HG02588 (cell line): Measurements from ENCODE around the gene PBX3.
"Not testable (repeated sequence)": the region's sequence is repeated elsewhere in the genome, so short reads cannot be mapped to it uniquely, and the experiment has no call there.

Experiments used
- ATAC-seq: cut with Tn5 transposase; IDR thresholded peaks from one replicate; pipeline ENCODE4 v1.9.1; 2021; ENCODE audit warnings: mild to moderate bottlenecking, moderate library complexity; ENCODE audit not compliant: unreplicated experiment

The PBX3 gene

DNA sequence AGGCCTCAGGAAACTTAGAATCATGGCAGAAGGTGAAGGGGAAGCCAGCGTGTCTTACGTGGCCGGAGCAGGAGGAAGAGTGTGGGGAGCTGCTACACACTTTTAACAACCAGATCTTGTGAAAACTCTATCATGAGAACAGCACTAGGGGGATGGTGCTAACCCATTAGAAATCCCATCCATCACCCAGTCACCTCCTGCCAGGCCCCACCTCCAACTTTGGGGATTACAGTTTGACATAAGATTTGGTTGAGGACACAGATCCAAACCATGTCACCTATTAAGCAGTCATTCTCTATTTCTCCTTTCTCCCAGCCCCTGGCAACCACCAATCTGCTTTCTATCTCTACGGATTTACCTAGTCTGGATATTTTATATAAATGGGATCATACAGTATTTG lies 26.9 kb downstream of the PBX3 start:
- no peak for ATAC-seq

DNA sequence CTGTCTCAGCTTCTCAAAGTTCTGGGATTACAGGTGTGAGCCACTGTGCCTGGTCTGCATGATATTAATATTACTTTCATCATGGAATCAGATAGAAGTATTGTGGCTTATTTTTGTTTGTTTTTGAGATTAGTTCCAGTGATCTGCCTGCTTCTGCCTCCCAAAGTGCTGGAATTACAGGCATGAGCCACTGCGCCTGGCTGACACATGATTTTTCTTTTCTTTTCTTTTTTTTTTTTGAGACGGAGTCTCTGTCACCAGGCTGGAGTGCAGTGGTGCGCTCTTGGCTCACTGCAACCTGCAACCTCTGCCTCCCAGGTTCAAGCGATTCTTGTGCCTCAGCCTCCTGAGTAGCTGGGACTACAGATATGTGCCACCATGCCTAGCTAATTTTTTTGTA lies 29.6 kb downstream of the PBX3 start:
- not testable (repeated sequence) for ATAC-seq

GRCh38 chr9:125778538-125779219 lies 31.5 kb downstream of the PBX3 start:
- ATAC-seq, result not testable (repeated sequence)

- not testable (repeated sequence) for ATAC-seq
Measured at GRCh38 chr9:125779220-125779565, 32.0 kb downstream of the PBX3 start.

GRCh38 chr9:125782718-125783117 lies 35.5 kb downstream of the PBX3 start:
- no peak for ATAC-seq

DNA sequence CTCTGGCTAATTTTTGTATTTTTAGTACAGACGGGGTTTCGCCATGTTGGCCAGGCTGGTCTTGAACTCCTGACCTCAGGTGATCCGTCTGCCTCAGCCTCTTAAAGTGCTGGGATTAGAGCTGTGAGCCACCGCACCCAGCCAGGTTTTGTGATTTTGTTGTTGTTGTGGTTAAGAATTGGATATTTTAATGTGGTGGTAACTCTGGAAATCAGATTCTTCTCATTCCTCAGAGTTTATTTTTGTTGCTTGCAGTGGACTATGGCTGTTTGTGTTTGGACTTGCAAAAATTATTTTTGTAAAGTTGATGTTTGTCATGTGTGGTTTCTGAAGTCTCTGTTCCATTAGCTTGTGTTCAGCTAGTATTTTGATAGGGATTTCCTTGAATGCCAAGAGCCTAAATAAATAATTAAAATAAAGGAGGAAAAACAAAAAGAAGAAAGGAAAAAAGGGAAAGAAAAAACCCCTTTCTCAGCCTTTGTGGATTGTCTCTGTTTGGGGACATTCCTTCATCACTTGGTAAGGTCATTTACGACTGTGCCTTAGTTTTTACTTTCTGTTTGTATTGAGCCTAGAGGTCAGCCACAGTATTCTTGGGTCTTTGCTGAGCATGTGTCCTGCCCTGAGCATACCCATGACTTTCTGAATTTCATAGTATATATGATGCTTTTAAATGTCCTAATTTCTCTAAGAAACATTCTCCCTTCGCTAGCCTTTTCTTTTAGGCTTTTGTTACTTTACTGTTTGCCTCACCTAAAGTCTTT lies 37.3 kb downstream of the PBX3 start:
- no peak for ATAC-seq

DNA sequence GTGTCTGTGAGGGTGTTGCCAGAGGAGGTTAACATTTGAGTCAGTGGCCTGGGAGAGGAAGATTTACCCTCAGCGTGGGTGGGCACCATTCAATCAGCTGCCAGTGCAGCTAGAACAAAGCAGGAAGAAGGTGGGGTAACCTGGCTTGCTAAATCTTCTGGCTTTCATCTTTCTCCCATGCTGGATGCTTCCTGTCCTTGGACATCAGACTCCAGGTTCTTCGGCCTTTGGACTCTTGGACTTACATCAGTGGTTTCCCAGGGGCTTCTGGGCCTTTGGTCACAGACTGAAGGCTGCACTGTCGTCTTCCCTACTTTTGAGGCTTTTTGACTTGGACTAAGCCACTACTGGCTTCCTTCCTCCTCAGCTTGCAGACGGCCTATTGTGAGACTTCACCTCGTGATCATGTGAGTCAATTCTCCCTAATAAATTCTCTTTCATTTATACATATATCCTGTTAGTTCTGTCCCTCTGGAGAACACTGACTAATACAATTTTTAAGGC lies 38.1 kb downstream of the PBX3 start:
- ATAC-seq, result no peak

DNA sequence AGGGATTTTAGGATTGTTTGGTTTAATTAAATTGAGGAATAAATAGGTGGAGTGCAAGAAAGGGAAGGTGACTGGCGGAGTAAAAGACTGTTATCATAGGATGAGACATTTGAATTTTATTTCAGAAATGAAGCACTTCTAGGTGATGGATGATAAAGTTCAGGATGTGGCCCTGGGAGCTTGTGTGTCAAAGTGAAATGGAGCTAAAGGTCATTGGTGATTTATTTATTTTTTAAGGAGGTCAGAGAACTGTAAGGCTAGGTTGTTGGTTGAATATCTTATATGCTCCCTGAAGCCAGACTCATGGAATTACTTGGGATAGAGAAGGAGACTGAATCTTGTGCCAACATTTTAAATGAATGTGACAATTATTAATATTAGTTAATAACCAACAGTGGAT lies 40.5 kb downstream of the PBX3 start:
- no peak for ATAC-seq

- ATAC-seq, result no peak
Measured at GRCh38 chr9:125789196-125789595, 42.0 kb downstream of the PBX3 start.

DNA sequence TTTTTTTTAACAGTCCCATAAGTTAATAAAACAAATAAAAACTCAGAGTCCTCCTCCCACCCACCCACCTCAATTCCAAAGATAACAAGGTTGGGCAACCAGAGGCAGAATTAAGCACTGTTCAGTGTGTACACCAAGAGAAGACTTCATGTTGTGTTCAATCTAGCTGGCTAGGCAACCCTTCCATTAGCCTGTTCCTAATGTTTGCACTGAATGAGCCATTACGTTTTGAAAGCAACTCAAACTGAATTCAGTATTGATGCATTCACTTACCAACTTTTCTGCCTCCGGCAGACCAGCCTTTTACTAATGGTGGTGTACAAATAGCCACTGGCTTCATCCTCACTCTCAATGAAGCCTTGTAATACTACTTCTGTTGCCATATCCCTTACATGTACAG lies 47.5 kb downstream of the PBX3 start:
- no peak for ATAC-seq

DNA sequence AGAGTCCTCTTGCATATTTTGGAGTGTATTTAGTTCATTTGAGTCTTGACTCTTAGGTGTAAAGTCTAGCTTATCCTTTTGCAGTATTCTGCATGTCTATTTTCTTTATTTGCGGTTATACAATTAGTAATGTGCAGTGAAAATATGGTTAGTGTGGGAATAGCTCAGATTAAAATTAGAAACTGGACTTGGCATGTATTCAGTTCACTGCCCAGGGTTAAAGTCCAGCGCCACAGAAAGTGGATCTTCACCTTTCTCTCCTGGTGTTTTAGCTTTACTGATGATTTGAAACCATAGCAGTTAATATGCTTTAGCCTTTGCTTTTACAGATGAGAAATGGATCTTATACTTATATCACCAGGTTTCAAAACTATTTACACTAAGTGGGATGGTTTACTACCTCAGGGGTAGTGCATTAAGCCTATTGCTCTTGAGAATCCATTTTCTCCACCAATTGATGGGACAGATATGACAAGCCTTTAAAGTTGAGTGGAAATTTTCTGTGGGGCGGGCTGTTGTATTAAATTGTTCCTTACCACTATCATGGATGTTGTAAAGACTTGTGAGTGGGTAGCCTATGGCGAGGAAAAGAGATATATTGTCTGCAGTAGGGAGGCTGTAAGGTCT lies 48.9 kb downstream of the PBX3 start:
- no peak for ATAC-seq

GRCh38 chr9:125797930-125798329 lies 50.8 kb downstream of the PBX3 start:
- ATAC-seq, result no peak

DNA sequence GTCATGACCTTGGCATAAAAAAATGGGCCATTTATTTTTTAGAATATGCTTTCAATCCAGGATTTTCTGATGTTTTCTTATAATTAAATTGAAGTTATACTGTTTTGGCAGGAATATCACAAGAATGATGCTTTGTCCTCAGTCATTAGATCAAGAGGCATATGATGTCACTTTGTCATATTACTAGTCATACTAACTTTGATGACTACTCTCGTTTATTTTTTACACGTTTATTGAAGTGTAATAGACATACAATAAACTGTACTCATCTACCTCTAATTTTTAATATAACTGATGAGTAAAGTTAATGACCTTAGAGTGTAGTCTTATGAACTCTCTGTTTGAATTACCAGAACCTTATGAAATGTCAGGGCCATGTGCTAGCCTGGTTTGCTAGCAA lies 56.4 kb downstream of the PBX3 start:
- no peak for ATAC-seq

DNA sequence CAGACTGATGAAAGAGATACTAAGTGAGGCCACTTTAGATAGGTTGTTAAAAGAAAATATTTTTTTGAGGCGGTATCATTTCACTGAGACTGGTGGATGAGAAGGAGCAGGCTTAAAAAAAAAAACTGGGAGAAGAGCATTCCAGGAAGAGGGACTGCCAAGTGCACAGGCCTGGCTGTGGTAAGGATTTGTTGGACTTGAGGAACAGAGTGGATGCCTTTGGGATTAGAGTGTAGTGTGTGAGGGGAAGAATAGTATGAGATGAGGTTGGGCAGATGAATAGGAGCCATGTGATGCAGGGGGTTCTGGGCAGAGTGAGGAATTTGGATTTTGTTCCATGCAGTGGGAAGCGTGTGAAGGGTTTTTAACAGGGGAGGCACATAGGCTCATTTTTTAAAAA lies 57.9 kb downstream of the PBX3 start:
- ATAC-seq, result no peak

DNA sequence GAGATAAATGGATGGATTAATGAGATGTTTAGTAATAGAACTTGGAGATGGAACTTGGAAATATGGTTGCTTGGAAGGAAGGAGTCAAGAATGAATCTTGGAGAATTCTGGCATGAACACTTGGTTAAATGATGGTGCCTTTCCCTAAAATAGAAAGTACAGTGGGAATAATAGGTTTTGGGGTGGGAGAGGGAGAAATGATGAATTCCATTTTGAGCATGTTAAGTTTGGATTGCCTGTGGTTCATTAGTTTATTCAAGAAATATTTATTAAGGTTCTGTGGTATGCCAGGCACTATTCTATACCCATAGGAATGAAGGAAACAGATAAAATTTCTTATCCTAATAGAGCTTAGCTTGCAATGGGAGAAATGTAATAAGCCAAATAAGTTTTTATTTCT lies 58.4 kb downstream of the PBX3 start:
- ATAC-seq, result no peak

DNA sequence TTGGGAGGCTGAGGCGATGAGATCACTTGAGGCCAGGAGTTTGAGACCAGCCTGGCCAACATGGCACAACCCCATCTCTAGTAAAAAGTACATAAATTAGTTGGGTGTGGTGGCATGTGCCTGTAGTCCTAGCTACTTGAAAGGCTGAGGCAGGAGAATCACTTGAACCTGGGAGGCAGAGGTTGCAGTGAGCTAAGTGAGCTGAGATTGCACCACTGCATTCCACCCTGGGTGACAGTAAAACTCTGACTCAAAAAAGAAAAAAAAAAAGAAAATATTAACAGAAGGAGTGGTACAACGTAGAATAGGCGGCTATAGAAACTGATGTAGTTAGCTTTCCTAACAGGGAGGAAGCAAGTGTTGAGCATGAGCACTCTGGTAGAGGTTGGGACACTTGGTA lies 59.9 kb downstream of the PBX3 start:
- ATAC-seq, result no peak

DNA sequence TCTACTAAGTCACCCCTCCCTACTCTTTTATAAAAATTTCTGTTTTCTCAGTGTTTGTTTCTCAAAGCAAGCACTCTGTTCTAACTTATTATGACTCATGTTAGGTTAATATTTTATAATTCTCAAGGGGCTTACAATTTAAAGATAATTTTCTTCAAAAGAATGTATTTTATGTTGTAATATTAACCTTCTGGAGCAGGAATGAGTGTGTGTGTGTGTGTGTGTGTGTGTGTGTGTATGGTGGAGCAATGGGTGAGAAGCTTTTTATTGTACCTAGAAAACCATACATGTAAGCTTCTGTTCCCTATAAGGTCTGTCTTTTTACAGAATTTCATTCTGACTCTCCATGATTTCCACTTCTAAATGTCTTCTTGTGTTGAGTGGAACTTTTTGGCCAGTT lies 63.0 kb downstream of the PBX3 start:
- no peak for ATAC-seq

DNA sequence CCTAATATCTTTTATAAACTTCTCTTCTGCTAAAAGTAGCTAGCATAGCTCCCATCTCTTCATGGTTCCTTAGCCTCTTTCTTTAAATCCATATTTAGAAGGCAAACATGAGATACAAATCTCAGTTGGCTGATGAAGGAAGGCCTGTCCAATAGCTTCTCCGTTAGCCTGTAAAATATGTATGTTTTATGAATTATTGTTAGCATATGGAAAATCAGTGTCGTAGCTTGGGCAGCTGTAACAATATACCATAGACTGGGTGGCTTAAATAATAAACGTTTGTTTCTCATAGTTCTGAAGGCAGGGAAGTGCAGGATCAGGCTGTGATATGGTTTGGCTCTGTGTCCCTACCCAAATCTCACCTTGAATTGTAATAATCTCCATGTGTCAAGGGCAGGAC lies 63.8 kb downstream of the PBX3 start:
- ATAC-seq, result no peak

DNA sequence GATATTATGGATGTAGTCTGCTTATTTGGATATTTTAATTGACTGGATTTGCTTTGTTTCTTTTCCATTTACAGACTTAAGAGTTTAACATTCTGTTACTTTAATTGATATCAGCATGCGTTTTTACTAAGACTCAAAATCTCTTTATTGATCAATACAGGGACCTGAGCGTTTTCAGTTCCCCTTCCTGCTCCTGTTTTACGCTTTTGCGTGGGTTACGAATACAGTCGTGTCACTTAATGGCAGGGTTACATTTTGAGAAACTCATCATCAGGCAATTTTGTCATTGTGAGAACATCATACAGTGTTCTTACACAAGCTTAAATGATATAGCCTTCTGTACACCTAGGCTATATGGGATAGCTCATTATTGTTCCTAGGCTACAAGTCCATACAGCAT lies 65.2 kb downstream of the PBX3 start:
- no peak for ATAC-seq

DNA sequence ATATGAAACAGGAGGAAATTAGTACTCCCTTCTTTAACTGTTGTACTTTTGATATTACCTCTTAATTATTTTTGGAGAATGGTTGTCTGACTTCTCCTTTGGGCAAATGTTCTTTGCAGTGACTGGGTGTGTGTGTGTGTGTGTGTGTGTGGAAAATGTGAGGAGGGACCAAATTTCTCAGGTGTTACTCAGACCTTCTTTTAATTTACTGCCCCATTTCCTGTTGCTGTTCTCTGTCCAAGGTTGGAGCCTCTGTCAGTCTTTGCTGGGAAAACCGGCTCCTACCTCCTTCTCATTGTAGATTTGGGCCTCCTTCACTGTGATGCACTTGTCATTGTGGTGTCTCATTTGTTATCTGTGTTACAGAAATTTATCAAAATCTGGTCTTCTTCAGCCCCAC lies 68.4 kb downstream of the PBX3 start:
- ATAC-seq, result no peak

GRCh38 chr9:125816321-125816720 lies 69.1 kb downstream of the PBX3 start:
- no peak for ATAC-seq
